ENCODE data around the gene CHGA.

Gene CHGA

GRCh38 chr14:92905667-92906066 lies 17.3 kb upstream of the CHGA start:
- DNase-seq, result no peak

- no peak for DNase-seq
Observed at GRCh38 chr14:92906420-92906819, 16.5 kb upstream of the CHGA start.

GRCh38 chr14:92906823-92907222 lies 16.1 kb upstream of the CHGA start:
- no peak for DNase-seq

GRCh38 chr14:92907316-92907911 lies 15.5 kb upstream of the CHGA start:
- DNase-seq, result no peak

- DNase-seq, result peak in 1 of 2 donors; percentile 11
Observed at GRCh38 chr14:92914087-92914656, 8.8 kb upstream of the CHGA start.

GRCh38 chr14:92916201-92916600 lies 6.7 kb upstream of the CHGA start:
- DNase-seq, result no peak

GRCh38 chr14:92917041-92917940 lies 5.7 kb upstream of the CHGA start:
- DNase-seq, result no peak

- DNase-seq, result no peak
Observed at GRCh38 chr14:92917956-92918355, 5.0 kb upstream of the CHGA start.

- DNase-seq, result no peak
Observed at GRCh38 chr14:92920001-92920400, 2.9 kb upstream of the CHGA start.

GRCh38 chr14:92922155-92922735 lies 705 bp upstream of the CHGA start:
- DNase-seq, result no peak

GRCh38 chr14:92923744-92924103 lies 774 bp downstream of the CHGA start:
- DNase-seq, result no peak

GRCh38 chr14:92924247-92924646 lies 1.3 kb downstream of the CHGA start:
- DNase-seq, result no peak

GRCh38 chr14:92925446-92925845 lies 2.5 kb downstream of the CHGA start:
- no peak for DNase-seq

GRCh38 chr14:92926180-92926845 lies 3.4 kb downstream of the CHGA start:
- no peak for DNase-seq

GRCh38 chr14:92926931-92927330 lies 4.0 kb downstream of the CHGA start:
- DNase-seq, result no peak

GRCh38 chr14:92927349-92928257 lies 4.7 kb downstream of the CHGA start:
- DNase-seq, result no peak

- DNase-seq, result no peak
Observed at GRCh38 chr14:92928258-92928629, 5.3 kb downstream of the CHGA start.

- DNase-seq, result no peak
Observed at GRCh38 chr14:92928961-92929688, 6.2 kb downstream of the CHGA start.

- DNase-seq, result no peak
Observed at GRCh38 chr14:92929689-92930608, 7.0 kb downstream of the CHGA start.
